COLO668 (cell line): ENCODE measurements around the gene EGFL7.
"Not testable (repeated sequence)": the region's sequence is repeated elsewhere in the genome, so short reads cannot be mapped to it uniquely, and the experiment has no call there.

Experiments
- DNase-seq: peaks from one replicate; lab custom pipeline; 2025; ENCODE audit not compliant: unreplicated experiment; lab: John Stamatoyannopoulos, UW

The EGFL7 gene

DNA sequence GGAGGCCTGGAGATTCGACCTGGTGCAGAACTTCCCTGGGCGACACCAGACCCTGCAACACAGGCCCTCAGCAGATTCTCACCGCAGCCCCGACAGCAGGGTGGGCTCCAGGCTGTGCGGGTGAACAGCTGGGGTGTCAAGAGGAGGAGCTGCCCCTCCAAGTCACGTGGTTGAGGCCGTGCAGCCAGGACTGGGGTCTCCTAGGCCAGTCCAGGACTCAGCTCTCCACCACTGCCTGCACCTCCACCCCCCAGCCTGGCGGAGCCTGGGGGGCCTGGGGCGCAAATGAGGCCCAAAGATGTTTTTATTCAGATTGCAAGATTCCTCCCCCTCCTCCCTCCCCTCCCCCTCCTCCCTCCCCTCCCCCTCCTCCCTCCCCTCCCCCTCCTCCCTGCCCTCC lies 33.8 kb downstream of the EGFL7 start:
- DNase-seq, result peak; percentile 70

- peak; percentile 66 for DNase-seq
Measured at GRCh38 chr9:136697146-136697820, 34.6 kb downstream of the EGFL7 start.

DNA sequence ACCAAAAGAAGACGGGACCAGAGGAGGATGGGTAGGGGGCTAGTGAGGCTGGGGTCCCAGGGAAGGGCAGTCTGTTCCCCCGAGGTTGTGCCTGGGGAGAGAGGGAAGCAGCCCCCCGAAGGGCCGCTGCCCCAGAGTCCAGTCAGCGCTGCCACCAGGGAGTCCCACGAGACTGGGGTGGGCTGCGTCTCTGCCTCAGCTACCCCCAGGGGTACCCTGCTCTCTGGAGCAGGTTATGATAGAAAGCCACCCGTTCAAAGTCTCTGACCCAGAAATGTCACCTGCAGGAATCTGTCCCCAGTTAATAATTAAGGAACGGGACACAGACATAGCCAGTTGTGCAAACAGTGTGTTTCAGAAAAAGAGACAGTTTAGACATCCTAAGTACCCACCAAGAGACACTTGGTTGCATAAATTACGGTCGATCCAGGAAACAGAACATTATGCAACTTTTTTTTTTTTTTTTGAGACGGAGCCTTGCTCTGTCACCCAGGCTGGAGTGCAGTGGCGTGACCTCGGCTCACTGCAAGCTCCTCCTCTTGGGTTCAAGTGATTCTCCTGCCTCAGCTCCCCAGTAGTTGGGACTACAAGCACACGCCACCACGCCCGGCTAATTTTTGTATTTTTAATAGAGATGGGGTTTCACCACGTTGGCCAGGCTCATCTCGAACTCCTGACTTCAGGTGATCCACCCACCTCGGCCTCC lies 35.3 kb downstream of the EGFL7 start:
- peak; percentile 30 for DNase-seq

DNA sequence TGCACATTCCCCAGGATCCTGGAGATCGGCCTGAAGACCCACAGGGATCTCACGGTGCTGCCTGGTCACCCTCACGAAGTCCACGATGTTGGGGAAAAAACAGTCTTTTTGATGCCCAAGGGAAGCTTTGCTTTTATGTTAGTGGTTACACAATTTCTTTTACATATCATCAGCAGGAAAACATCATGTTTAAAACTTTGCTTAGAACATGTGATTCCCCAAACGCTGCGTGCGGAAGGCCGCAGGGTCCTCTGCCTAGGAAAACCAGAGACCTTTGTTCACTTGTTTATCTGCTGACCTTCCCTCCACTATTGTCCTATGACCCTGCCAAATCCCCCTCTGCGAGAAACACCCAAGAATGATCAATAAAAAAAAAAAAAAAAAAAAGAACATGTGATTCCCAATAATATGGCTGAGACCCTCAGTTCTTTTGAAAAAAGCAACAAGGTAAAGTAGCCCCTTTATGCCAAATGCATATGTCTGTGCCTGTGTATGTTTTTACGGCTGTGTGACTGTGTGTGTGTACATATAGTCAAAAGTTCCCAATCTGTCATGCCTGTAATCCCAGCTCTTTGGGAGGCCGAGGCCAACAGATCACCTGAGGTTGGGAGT lies 36.0 kb downstream of the EGFL7 start:
- no peak for DNase-seq

- DNase-seq, result no peak
Measured at GRCh38 chr9:136700304-136700703, 37.6 kb downstream of the EGFL7 start.

- no peak for DNase-seq
Measured at GRCh38 chr9:136700959-136701667, 38.4 kb downstream of the EGFL7 start.

GRCh38 chr9:136701668-136702053 lies 38.9 kb downstream of the EGFL7 start:
- no peak for DNase-seq

DNA sequence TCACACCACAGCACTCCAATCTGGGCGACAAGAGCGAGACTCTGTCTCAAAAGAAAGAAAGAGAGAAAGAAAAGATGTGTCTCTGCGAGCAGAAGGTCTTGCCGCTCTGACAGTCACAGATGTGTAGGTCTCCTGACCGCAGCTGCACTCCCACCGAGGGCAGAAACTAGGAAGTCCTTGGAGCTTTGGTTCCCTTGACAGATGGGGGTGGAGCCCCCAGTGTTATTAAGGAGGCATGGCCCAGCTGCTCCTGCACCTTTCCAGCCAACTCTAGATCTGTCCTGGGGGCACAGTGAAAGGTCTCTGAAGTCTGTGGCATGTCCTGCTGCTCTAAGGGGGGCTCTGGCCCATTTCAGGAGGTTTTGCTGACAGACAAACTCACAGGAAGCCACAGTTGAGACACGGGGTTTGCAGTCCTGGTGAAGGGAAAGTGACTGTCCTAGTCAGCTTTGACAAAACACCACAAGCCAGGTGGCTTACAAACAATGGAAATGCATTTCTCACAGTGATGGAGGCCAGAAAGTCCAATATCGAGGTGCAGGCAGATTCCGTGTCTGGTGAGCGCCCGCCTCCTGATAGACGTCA lies 40.7 kb downstream of the EGFL7 start:
- no peak for DNase-seq

- DNase-seq, result not testable (repeated sequence)
Measured at GRCh38 chr9:136704741-136705140, 42.0 kb downstream of the EGFL7 start.

- DNase-seq, result no peak
Measured at GRCh38 chr9:136705564-136705963, 42.8 kb downstream of the EGFL7 start.

DNA sequence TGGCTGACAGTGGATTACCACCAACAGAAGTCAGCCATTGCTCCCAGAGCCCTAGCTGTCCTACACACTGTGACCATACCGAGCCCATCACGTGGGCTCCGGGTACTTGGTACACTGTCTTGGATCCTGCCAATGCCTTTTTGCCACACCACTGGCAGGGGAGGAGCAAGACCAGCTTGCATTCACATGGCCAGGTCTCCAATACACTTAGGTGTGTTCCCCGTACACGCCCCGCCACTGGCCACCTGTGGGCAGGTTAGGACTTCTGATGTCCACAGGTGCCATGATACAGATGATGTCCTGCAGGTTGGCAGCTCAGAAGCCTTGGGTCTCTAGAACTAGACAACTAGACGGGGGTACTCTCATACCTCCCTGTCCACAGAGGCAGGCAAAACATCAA lies 44.3 kb downstream of the EGFL7 start:
- DNase-seq, result no peak

DNA sequence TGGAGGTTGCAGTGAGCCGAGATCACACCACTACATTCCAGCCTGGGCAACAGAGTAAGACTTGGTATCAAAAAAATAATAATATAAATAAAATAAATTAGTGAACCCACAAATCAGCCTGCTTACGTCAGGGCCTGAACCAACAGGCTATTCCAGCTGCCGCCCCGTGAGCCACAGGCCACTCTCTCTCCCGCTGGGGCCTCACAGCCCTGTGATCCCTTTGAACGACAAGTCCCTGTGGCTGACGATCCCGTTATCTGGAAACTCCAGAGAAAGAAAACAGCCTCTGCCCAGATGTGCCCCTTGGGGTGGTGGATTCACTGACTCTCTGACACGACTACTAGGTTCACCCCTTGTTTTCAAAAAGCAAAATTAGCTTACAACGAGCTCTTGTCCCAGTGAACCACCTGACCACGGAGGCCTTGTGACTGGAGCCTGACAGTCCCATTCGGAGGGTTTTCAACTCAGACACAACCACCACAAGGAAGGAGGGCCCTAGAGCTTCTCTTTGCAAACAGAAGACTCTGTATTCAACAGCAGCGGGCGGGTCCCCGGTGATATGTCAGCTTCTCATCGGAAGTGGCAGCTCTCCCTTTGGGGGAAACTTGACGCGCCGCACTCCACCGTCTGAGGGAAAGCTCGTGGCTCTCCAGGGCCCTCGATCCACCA lies 45.3 kb downstream of the EGFL7 start:
- no peak for DNase-seq

DNA sequence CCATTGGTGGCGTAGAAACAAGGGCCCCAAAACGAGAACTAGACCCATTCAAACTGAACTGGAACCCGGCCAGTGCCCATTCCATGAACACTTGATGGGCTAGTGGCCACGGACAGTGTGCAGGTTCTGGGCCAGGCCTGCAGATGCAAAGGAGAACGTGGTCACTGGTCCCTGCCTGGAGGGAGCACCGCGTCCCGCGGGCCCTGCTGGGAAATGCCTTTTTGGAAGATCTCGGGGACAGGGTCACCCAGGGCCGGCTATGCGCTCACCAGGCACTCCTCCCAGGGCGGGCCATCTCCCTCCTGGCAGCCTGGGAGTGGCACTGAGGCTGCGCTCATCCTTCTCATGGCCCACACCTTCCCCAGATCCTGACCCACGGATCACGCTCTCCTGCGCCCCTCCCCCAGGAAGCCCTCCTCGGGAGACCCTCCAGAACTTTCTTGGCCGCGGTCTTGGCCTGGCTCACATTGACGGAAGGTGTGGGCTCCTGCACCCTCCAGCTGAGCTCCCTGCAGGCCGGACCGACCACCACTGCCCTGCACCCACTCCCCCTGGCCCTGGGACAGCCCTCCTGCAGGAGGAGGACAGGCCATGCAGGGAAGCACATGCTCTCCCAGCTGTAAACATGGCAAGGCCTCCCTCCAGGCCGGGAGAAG lies 46.9 kb downstream of the EGFL7 start:
- no peak for DNase-seq

DNA sequence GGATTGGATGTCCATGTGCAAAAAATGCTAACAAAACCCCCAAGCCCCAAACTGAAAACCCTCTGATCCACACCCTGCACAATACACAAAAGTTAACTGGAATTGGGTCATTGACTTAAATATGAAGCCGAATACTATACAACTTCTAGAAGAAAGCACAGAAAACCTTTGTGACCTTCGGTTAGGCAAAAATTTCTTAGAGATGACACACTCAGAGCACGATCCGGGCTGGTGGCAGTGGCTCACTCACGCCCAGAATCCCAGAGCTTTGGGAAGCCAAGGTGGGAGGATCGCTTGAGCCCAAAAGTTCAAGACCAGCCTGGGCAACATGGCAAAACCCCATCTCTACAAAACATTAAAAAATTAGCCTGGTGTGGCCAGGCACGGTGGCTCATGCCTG lies 47.8 kb downstream of the EGFL7 start:
- DNase-seq, result no peak

GRCh38 chr9:136711219-136711648 lies 48.5 kb downstream of the EGFL7 start:
- not testable (repeated sequence) for DNase-seq

GRCh38 chr9:136711751-136712689 lies 49.3 kb downstream of the EGFL7 start, which contains the start of gene DIPK1B:
Gene DIPK1B (plus strand): TSS chr9:136712572. CDS start chr9:136712666, 94 bp downstream.
- peak; percentile 87 for DNase-seq

DNA sequence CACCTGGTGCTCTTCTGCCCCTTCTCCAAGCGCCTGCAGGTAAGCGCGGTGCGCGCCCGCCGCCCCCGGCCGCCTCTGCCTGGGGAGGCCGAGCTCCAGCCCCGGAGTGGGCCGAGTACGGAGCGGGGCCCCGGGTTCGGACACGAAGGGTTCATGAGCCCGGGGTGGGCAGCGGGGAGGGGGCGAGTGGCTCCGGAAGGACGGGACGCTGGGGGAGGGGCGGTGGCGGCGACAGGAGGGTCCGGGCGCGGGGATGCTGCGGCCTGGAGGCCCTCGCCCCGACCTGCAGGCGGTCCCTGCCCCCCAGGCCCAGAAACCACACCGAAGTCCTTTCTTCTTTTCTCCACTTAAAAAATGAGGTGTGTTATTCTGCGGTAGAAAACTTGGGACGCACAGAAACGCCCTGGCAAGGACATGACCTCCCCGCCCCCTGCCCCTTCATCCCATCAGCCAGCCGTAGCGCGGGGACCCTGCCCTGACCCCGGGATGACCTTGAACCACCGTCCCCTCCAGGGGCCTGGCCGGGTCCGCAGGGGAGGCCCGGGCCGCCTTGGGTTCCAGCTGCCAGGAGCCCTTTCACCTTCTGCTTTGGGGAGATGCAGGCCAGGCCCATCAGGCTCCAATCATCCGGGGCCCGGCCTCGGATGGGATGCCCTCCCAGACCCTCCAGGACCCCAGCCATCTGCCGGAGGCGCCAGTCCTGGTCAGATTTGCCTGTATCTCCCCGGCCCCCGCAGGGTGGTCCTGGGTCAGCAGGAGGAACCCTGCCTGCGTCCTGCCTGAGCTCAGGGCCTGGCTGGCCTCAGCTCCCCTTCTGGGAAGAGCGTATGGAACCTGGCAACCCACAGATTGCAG lies 50.2 kb downstream of the EGFL7 start:
- peak; percentile 49 for DNase-seq

- DNase-seq, result peak; percentile 63
Measured at GRCh38 chr9:136713550-136713949, 50.8 kb downstream of the EGFL7 start.
